ENCODE data around the gene TM2D1. TPM values are rescaled to one million over a fixed set of nuclear protein-coding genes. Genes with fewer than 3 reads are reported as not detected.

TM2D1 gene
- total and polyA plus RNA-seq, 10 of the 15 experiments (the other 5 are each of a cell fraction or from before 2014, with no cell fraction given): 21.0 to 46.6 (median 36.7) TPM

GRCh38 chr1:61659061-61659460 is 65.9 kb downstream of the TM2D1 start:
- Histone ChIP-seq H3K4me1 (ENCODE audit: control insufficient read depth, insufficient read depth, low read length) (no peaks in the 10 kb centered on the region), H3K27me3 (replicated peaks in 1 of 2; ENCODE audit: control insufficient read depth in 2 of 2, insufficient read depth in 2 of 2, low read length in 1 of 2) (no peaks in the 10 kb centered on the region), H3K4me3 (no peak overlapping the region), H2AFZ (ENCODE audit: control insufficient read depth, low read depth, low read length) (no peak overlapping the region), H3K9ac (ENCODE audit: control insufficient read depth, insufficient read depth, low read length) (no peak overlapping the region), H4K20me1 (ENCODE audit: control insufficient read depth, insufficient read depth) (no peaks in the 10 kb centered on the region), H3K36me3 (ENCODE audit: control insufficient read depth in 2 of 2, insufficient read depth in 2 of 2, low read length in 1 of 2) (no peaks in the 10 kb centered on the region), H3K9me3 (replicated peaks; ENCODE audit: control insufficient read depth, insufficient read depth, low read length) (no peaks in the 10 kb centered on the region), H3K27ac (ENCODE audit: control insufficient read depth, insufficient read depth) (no peak overlapping the region), H3K79me2 (ENCODE audit: control insufficient read depth, insufficient read depth, low read length) (no peaks in the 10 kb centered on the region), H3K4me2 (ENCODE audit: control insufficient read depth, insufficient read depth) (no peak overlapping the region)
- ChIA-PET POLR2A (no interaction called here), SMC1A (ENCODE audit: uncharacterized antibody, unreplicated experiment) (no interaction called here), RAD21 (ENCODE audit: unreplicated experiment) (no interaction called here), CTCF (no interaction called here)
- intact Hi-C loops (cut with micrococcal nuclease; ENCODE audit: unreplicated experiment) (no loop called here), in situ Hi-C loops (cut with MboI) (no loop called here)
- FAIRE-seq (no peak), ATAC-seq (no peak), DNase-seq (ENCODE audit: low read depth, low spot score) (no peak)
- TF ChIP-seq, protein P1, sequence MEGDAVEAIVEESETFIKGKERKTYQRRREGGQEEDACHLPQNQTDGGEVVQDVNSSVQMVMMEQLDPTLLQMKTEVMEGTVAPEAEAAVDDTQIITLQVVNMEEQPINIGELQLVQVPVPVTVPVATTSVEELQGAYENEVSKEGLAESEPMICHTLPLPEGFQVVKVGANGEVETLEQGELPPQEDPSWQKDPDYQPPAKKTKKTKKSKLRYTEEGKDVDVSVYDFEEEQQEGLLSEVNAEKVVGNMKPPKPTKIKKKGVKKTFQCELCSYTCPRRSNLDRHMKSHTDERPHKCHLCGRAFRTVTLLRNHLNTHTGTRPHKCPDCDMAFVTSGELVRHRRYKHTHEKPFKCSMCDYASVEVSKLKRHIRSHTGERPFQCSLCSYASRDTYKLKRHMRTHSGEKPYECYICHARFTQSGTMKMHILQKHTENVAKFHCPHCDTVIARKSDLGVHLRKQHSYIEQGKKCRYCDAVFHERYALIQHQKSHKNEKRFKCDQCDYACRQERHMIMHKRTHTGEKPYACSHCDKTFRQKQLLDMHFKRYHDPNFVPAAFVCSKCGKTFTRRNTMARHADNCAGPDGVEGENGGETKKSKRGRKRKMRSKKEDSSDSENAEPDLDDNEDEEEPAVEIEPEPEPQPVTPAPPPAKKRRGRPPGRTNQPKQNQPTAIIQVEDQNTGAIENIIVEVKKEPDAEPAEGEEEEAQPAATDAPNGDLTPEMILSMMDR (IDR thresholded peaks at IDR 0.05 in 2 of 3, conservative IDR thresholded peaks at IDR 0.05 in 1 of 3; ENCODE audit: control insufficient read depth in 2 of 3, extremely low read depth in 1 of 3, insufficient read depth in 1 of 3, low read depth in 3 of 3, low read length in 3 of 3): peak in 2 of 3 experiments; percentile 15 to 25; a peak in 2 of 6 replicates
- TF ChIP-seq MEF2A (IDR thresholded peaks at IDR 0.05; ENCODE audit: insufficient read depth, low read depth, low read length) (no peak), SUPT20H (IDR thresholded peaks at IDR 0.05; ENCODE audit: borderline replicate concordance, control insufficient read depth, low read depth, low read length) (no peak), SRF (IDR thresholded peaks at IDR 0.05; ENCODE audit: low read depth in 2 of 2, low read length in 2 of 2) (no peak), ATF7 (IDR thresholded peaks at IDR 0.05; ENCODE audit: low read depth) (no peak), EZH2 (IDR thresholded peaks at IDR 0.05; ENCODE audit: borderline replicate concordance, control insufficient read depth, low read depth, low read length) (no peak)
- no TSS peak for BruUV-seq (replicated peaks)
- 3% methylated on average over 2 of the region's 2 CpGs for WGBS (ENCODE audit: insufficient coverage, insufficient replicate concordance, low lambda C conversion rate, missing lambda C conversion rate)

All from GM12878 (cell line).